Measurements from ENCODE around the gene EMC9. TPM values are rescaled to one million over a fixed set of nuclear protein-coding genes. Genes with fewer than 3 reads are reported as not detected.

EMC9 gene
- total RNA-seq, 1 experiment from 2014 or later = 42.0 TPM

DNA sequence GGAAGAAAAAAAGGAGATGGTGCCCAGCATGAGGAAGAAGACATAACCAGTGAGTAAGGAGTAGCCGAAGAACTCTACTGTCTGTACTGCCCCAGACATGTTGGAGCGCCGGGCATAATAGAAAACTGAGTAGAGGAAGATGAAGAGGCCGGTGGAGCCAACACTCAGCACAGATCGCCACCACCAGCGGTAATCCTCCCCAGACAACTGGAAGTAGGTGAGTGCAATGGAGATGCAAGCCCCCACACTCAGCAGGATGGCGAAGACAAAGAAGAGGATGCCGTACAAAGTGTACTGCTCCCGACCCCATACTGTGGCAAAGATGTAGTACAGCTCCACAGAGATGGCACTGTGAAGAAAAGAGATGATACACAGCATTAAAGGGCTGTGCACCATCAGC is 48.1 kb upstream of the EMC9 start:
- BruUV-seq (replicated peaks) = no TSS peak
- peaks cover 29 to 36% of the 10 kb centered on the region in 2 experiments; a peak in 3 of 4 replicates for H3K36me3 ChIP-seq (ENCODE audit: control insufficient read depth in 1 of 2, insufficient read depth in 2 of 2, low read length in 2 of 2)
- intact Hi-C loops (cut with micrococcal nuclease) = no loop called here
- ATAC-seq (no peak), DNase-seq (ENCODE audit: low read depth, low spot score) (no peak)
- H3K4me2 ChIP-seq (ENCODE audit: low read length) = peak overlapping the region; percentile 91
- ChIA-PET POLR2A (interaction anchor here (1.3 to 1.6 kb wide), 3 partner anchors 24 to 53 kb away, joined by 3 to 5 read pairs (median 3); partner anchors contain the start of genes CHMP4A, PSME1 and TINF2), CTCF (interaction anchor here (0.8 kb wide), 1 partner anchor 28 kb away, joined by 4 read pairs; the partner anchor contains the start of gene IRF9), RAD21 (ENCODE audit: low non-redundant PET in 1 of 2, low total read pairs in 2 of 2, uncharacterized antibody in 2 of 2, unreplicated experiment in 2 of 2) (no interaction called here)
- H3K27ac ChIP-seq (ENCODE audit: low read depth, low read length) = peak overlapping the region; percentile 98; the same call in 1 of the 2 replicates
- H3K27me3 ChIP-seq (ENCODE audit: insufficient read depth, low read length) = no peaks in the 10 kb centered on the region
- TF ChIP-seq, protein P1, sequence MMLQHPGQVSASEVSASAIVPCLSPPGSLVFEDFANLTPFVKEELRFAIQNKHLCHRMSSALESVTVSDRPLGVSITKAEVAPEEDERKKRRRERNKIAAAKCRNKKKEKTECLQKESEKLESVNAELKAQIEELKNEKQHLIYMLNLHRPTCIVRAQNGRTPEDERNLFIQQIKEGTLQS (IDR thresholded peaks at IDR 0.05) = no peak
- no peak for TF ChIP-seq EZH2phosphoT487 (IDR thresholded peaks at IDR 0.05; ENCODE audit: borderline replicate concordance)
- no peak for TF ChIP-seq TCF7L2 (IDR thresholded peaks at IDR 0.05; ENCODE audit: borderline replicate concordance, extremely low read depth, insufficient read depth, insufficient read length)
- no peak for TF ChIP-seq POLR2AphosphoS5 (IDR thresholded peaks at IDR 0.05; ENCODE audit: low read depth, low read length)
- TF ChIP-seq, protein P2, sequence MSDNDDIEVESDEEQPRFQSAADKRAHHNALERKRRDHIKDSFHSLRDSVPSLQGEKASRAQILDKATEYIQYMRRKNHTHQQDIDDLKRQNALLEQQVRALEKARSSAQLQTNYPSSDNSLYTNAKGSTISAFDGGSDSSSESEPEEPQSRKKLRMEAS (IDR thresholded peaks at IDR 0.05) = no peak
- H3K4me3 ChIP-seq (replicated peaks in 1 of 2; ENCODE audit: low read depth in 1 of 2, low read length in 2 of 2) = peak overlapping the region; percentile 89 to 94
- peak overlapping the region; percentile 77 for H3K9ac ChIP-seq (ENCODE audit: low read length)
- H3K4me1 ChIP-seq (ENCODE audit: control insufficient read depth in 1 of 2, insufficient read depth in 2 of 2, low read length in 2 of 2) = peaks cover 20 to 22% of the 10 kb centered on the region in 2 experiments
- no peaks in the 10 kb centered on the region for H3K9me2 ChIP-seq (ENCODE audit: insufficient read depth)
- peaks cover 51% of the 10 kb centered on the region for H3K79me2 ChIP-seq (ENCODE audit: insufficient read depth, low read length)
- no peak overlapping the region for H2AFZ ChIP-seq (ENCODE audit: low read depth, low read length, poor library complexity, severe bottlenecking)
- no peaks in the 10 kb centered on the region for H4K20me1 ChIP-seq (ENCODE audit: insufficient read depth)
- no peaks in the 10 kb centered on the region for H3K9me3 ChIP-seq (ENCODE audit: control insufficient read depth in 1 of 2, insufficient read depth in 1 of 2, low read depth in 1 of 2, low read length in 2 of 2)

DNA sequence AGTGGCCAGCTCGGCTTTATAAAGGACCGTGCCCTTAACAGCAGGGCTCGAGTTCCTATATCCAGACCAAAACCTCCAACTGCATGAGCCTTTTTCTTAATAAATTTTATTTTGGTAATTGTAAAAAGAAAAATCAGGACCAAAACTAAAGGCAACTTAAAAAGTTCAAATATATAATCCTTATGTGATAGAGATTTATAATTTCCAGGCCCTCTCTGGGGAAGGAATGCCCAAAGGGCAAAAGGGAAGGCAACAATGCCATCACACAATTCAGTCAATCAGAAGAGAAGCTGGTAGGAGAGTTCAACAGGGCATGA is 47.6 kb upstream of the EMC9 start:
- no peak for DNase-seq (ENCODE audit: low read depth, low spot score)
- Histone ChIP-seq H3K79me2 (ENCODE audit: insufficient read depth, low read length) (peaks cover 46% of the 10 kb centered on the region), H3K4me2 (ENCODE audit: low read length) (peak overlapping the region; percentile 91), H3K9me2 (ENCODE audit: insufficient read depth) (no peaks in the 10 kb centered on the region), H3K4me1 (ENCODE audit: control insufficient read depth in 1 of 2, insufficient read depth in 2 of 2, low read length in 2 of 2) (peaks cover 16 to 18% of the 10 kb centered on the region in 2 experiments), H3K27ac (ENCODE audit: low read depth, low read length) (peak overlapping the region; percentile 98), H3K9me3 (ENCODE audit: control insufficient read depth in 1 of 2, insufficient read depth in 1 of 2, low read depth in 1 of 2, low read length in 2 of 2) (no peaks in the 10 kb centered on the region), H4K20me1 (ENCODE audit: insufficient read depth) (no peaks in the 10 kb centered on the region), H3K36me3 (ENCODE audit: control insufficient read depth in 1 of 2, insufficient read depth in 2 of 2, low read length in 2 of 2) (peaks cover 33 to 41% of the 10 kb centered on the region in 2 experiments; a peak in 3 of 4 replicates), H3K9ac (ENCODE audit: low read length) (peak overlapping the region; percentile 77), H3K4me3 (replicated peaks in 1 of 2; ENCODE audit: low read depth in 1 of 2, low read length in 2 of 2) (peak overlapping the region; percentile 89 to 94), H2AFZ (ENCODE audit: low read depth, low read length, poor library complexity, severe bottlenecking) (no peak overlapping the region), H3K27me3 (ENCODE audit: insufficient read depth, low read length) (no peaks in the 10 kb centered on the region)
- no peak for ATAC-seq
- BruUV-seq (replicated peaks) = TSS peak; percentile 61
- POLR2A ChIA-PET = interaction anchor here (0.8 to 1.6 kb wide), 7 partner anchors 24 to 95 kb away, joined by 3 to 5 read pairs (median 3); partner anchors contain the start of genes CHMP4A, DCAF11, EMC9 and NRL
- intact Hi-C loops (cut with micrococcal nuclease) = no loop called here
- RAD21 ChIA-PET (ENCODE audit: low non-redundant PET in 1 of 2, low total read pairs in 2 of 2, uncharacterized antibody in 2 of 2, unreplicated experiment in 2 of 2) = no interaction called here
- CTCF ChIA-PET = interaction anchor here (0.8 to 1.5 kb wide), 2 partner anchors 28 to 242 kb away, joined by 3 to 4 read pairs; partner anchors contain the start of gene IRF9
- no peak for TF ChIP-seq EGR1 (IDR thresholded peaks at IDR 0.05; ENCODE audit: low read depth)
- TF ChIP-seq TCF7L2 (IDR thresholded peaks at IDR 0.05; ENCODE audit: borderline replicate concordance, extremely low read depth, insufficient read depth, insufficient read length) = no peak
- TF ChIP-seq CEBPB (IDR thresholded peaks at IDR 0.05; ENCODE audit: low read depth) = no peak
- TF ChIP-seq, protein P3, sequence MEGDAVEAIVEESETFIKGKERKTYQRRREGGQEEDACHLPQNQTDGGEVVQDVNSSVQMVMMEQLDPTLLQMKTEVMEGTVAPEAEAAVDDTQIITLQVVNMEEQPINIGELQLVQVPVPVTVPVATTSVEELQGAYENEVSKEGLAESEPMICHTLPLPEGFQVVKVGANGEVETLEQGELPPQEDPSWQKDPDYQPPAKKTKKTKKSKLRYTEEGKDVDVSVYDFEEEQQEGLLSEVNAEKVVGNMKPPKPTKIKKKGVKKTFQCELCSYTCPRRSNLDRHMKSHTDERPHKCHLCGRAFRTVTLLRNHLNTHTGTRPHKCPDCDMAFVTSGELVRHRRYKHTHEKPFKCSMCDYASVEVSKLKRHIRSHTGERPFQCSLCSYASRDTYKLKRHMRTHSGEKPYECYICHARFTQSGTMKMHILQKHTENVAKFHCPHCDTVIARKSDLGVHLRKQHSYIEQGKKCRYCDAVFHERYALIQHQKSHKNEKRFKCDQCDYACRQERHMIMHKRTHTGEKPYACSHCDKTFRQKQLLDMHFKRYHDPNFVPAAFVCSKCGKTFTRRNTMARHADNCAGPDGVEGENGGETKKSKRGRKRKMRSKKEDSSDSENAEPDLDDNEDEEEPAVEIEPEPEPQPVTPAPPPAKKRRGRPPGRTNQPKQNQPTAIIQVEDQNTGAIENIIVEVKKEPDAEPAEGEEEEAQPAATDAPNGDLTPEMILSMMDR (IDR thresholded peaks at IDR 0.05 in 2 of 3, conservative IDR thresholded peaks at IDR 0.05 in 1 of 3; ENCODE audit: borderline replicate concordance in 1 of 3, insufficient read depth in 1 of 3, low read depth in 2 of 3, low read length in 2 of 3) = no peak
- TF ChIP-seq RAD21 (IDR thresholded peaks at IDR 0.05; ENCODE audit: low read depth) = no peak
- TF ChIP-seq, protein P4, sequence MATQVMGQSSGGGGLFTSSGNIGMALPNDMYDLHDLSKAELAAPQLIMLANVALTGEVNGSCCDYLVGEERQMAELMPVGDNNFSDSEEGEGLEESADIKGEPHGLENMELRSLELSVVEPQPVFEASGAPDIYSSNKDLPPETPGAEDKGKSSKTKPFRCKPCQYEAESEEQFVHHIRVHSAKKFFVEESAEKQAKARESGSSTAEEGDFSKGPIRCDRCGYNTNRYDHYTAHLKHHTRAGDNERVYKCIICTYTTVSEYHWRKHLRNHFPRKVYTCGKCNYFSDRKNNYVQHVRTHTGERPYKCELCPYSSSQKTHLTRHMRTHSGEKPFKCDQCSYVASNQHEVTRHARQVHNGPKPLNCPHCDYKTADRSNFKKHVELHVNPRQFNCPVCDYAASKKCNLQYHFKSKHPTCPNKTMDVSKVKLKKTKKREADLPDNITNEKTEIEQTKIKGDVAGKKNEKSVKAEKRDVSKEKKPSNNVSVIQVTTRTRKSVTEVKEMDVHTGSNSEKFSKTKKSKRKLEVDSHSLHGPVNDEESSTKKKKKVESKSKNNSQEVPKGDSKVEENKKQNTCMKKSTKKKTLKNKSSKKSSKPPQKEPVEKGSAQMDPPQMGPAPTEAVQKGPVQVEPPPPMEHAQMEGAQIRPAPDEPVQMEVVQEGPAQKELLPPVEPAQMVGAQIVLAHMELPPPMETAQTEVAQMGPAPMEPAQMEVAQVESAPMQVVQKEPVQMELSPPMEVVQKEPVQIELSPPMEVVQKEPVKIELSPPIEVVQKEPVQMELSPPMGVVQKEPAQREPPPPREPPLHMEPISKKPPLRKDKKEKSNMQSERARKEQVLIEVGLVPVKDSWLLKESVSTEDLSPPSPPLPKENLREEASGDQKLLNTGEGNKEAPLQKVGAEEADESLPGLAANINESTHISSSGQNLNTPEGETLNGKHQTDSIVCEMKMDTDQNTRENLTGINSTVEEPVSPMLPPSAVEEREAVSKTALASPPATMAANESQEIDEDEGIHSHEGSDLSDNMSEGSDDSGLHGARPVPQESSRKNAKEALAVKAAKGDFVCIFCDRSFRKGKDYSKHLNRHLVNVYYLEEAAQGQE (IDR thresholded peaks at IDR 0.05; ENCODE audit: low read depth) = no peak
- no peak for TF ChIP-seq ZNF274 (IDR thresholded peaks at IDR 0.05; ENCODE audit: low read depth, low read length)
